ENCODE measurements around the gene ARSA.

DNA sequence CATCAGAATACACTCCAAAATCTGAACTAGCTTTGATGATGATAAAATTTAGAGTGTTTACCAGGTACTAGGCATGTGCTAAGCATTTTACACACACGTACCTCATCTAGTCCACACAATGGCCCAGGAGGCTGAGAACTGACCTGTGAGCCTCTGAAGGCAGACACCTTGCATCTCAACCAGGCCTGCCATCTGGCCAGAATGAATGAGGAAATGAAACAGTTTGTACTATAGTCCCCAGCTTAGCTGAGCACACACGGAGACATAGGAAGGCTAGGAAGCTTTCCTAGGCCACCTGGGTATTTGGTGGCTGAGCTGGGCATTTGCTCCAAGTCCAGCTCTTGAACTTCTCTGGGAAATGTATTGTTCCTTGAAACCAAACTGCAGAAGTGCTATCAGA, 37.8 kb upstream of the ARSA start:
- TF ChIP-seq, protein P1, sequence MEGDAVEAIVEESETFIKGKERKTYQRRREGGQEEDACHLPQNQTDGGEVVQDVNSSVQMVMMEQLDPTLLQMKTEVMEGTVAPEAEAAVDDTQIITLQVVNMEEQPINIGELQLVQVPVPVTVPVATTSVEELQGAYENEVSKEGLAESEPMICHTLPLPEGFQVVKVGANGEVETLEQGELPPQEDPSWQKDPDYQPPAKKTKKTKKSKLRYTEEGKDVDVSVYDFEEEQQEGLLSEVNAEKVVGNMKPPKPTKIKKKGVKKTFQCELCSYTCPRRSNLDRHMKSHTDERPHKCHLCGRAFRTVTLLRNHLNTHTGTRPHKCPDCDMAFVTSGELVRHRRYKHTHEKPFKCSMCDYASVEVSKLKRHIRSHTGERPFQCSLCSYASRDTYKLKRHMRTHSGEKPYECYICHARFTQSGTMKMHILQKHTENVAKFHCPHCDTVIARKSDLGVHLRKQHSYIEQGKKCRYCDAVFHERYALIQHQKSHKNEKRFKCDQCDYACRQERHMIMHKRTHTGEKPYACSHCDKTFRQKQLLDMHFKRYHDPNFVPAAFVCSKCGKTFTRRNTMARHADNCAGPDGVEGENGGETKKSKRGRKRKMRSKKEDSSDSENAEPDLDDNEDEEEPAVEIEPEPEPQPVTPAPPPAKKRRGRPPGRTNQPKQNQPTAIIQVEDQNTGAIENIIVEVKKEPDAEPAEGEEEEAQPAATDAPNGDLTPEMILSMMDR (IDR thresholded peaks at IDR 0.05 in 2 of 3, conservative IDR thresholded peaks at IDR 0.05 in 1 of 3; ENCODE audit: borderline replicate concordance in 1 of 3, insufficient read depth in 1 of 3, low read depth in 2 of 3, low read length in 2 of 3) = no peak
- TF ChIP-seq POLR2AphosphoS5 (IDR thresholded peaks at IDR 0.05; ENCODE audit: low read depth, low read length) = no peak
- TF ChIP-seq SIN3A (IDR thresholded peaks at IDR 0.05; ENCODE audit: low read depth) = no peak
